Glutamatergic neuron (in vitro differentiated cells): Measurements from ENCODE around the gene OR8U1. TPM values are rescaled to one million over a fixed set of nuclear protein-coding genes. Genes with fewer than 3 reads are reported as not detected.

Source experiments
- DNase-seq: peaks from one replicate; pipeline ENCODE4 v3.0.0; 2022
- H3K27ac Mint-ChIP-seq: one replicate; pipeline ENCODE4 v1.8.0; 2020; ENCODE audit warnings: mild to moderate bottlenecking, mixed read lengths, inconsistent platforms; ENCODE audit not compliant: unreplicated experiment
- H3K27me3 Mint-ChIP-seq: one replicate; pipeline ENCODE4 v1.8.0; 2020; ENCODE audit warnings: mild to moderate bottlenecking, moderate library complexity, mixed read lengths, inconsistent platforms; ENCODE audit not compliant: unreplicated experiment
- H3K36me3 Mint-ChIP-seq: one replicate; pipeline ENCODE4 v1.8.0; 2020; ENCODE audit warnings: mild to moderate bottlenecking, mixed read lengths, inconsistent platforms; ENCODE audit not compliant: unreplicated experiment
- H3K4me1 Mint-ChIP-seq: one replicate; pipeline ENCODE4 v1.8.0; 2020; ENCODE audit warnings: mild to moderate bottlenecking, low read depth, mixed read lengths, inconsistent platforms; ENCODE audit not compliant: unreplicated experiment
- H3K4me3 Mint-ChIP-seq: one replicate; pipeline ENCODE4 v1.8.0; 2020; ENCODE audit warnings: mild to moderate bottlenecking, mixed read lengths, inconsistent platforms; ENCODE audit not compliant: unreplicated experiment
- H3K9me3 Mint-ChIP-seq: one replicate; pipeline ENCODE4 v1.8.0; 2020; ENCODE audit warnings: mild to moderate bottlenecking, moderate library complexity, mixed read lengths, inconsistent platforms; ENCODE audit not compliant: unreplicated experiment
- CTCF ChIP-seq: fragments of 200-600 bp; sonication (generic); IDR thresholded peaks from one replicate; pipeline ENCODE4 v1.5.0; 2021; ENCODE audit not compliant: partially characterized antibody, unreplicated experiment
- total RNA-seq: library from RNA; stranded (reverse); fragmentation: NEBNext Ultra II Directional; extraction: Animal tissue kit (Norgen Biotek cat#: 25700); gene quantifications from one replicate; pipeline ENCODE4 v1.2.1, GENCODE V29; 2021; ENCODE audit not compliant: unreplicated experiment

The OR8U1 gene
- total RNA-seq, 1 donor from 2014 or later = not detected

GRCh38 chr11:56404393-56404792 is 29.0 kb downstream of the OR8U1 start:
- TF ChIP-seq CTCF = no peak
- Mint-ChIP-seq H3K4me1 (no peaks in the 10 kb centered on the region), H3K9me3 (peaks cover 2% of the 10 kb centered on the region), H3K27me3 (no peaks in the 10 kb centered on the region), H3K4me3 (no peak overlapping the region), H3K36me3 (no peaks in the 10 kb centered on the region), H3K27ac (no peak overlapping the region)
- no peak for DNase-seq

DNA sequence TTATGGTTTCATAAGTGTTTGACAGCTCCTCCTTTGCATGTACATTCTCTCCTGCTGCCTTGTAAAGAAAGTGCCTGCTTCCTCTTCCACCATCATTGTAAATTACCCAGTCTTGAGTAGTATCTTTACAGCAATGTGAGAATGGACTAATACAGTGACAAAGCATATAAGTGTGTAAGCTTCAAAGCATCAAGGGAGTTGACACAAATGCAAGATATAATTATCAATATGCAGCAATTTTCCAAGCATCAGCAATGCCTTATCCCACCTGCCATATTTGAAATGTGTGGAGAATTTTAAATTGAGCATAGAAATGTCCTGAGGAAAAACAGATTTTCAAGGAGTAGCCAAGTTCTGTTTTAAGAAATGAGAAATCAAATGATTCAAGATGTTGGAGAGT is 35.4 kb downstream of the OR8U1 start:
- no peaks in the 10 kb centered on the region for H3K36me3 Mint-ChIP-seq
- peaks cover 3% of the 10 kb centered on the region for H3K4me1 Mint-ChIP-seq
- H3K27ac Mint-ChIP-seq = no peak overlapping the region
- DNase-seq = no peak
- no peak for TF ChIP-seq CTCF
- no peak overlapping the region for H3K4me3 Mint-ChIP-seq
- no peaks in the 10 kb centered on the region for H3K9me3 Mint-ChIP-seq
- no peaks in the 10 kb centered on the region for H3K27me3 Mint-ChIP-seq

- Mint-ChIP-seq H3K27me3 (no peaks in the 10 kb centered on the region), H3K4me3 (no peak within 1 kb of the TSS), H3K9me3 (no peaks in the 10 kb centered on the region), H3K36me3 (no peaks in the 10 kb centered on the region), H3K4me1 (peaks cover 3% of the 10 kb centered on the region), H3K27ac (no peak within 1 kb of the TSS)
- DNase-seq = no peak
- TF ChIP-seq CTCF = no peak
Observed at GRCh38 chr11:56412396-56412795, 37.0 kb downstream of the OR8U1 start, which contains the start of gene OR5AL1. Gene OR5AL1, plus strand, starts transcription at chr11:56412696.

Other genes starting within 250 kb of the OR8U1 start
- not detected for gene OR8J3, start 235.4 kb upstream of the OR8U1 start, total RNA-seq
- gene OR8K5, start 215.3 kb upstream of the OR8U1 start, total RNA-seq = not detected
- not detected for gene OR5J2, start 199.0 kb upstream of the OR8U1 start, total RNA-seq
- not detected for gene OR5T2, start 141.4 kb upstream of the OR8U1 start, total RNA-seq
- gene OR5T3, start 123.4 kb upstream of the OR8U1 start, total RNA-seq = not detected
- gene OR5T1, start 101.5 kb upstream of the OR8U1 start, total RNA-seq = not detected
- gene OR8H1, start 83.4 kb upstream of the OR8U1 start, total RNA-seq = not detected
- not detected for gene OR8K3, start 60.5 kb upstream of the OR8U1 start, total RNA-seq
- not detected for gene OR8K1, start 29.6 kb upstream of the OR8U1 start, total RNA-seq
- not detected for gene OR8J1, start 21.3 kb upstream of the OR8U1 start, total RNA-seq
- gene OR5AL1, start 37.1 kb downstream of the OR8U1 start, total RNA-seq = not detected
- gene OR5M3, start 97.7 kb downstream of the OR8U1 start, total RNA-seq = not detected
- not detected for gene OR5M8, start 115.7 kb downstream of the OR8U1 start, total RNA-seq
- not detected for gene OR5M11, start 167.6 kb downstream of the OR8U1 start, total RNA-seq
- not detected for gene OR5M10, start 202.1 kb downstream of the OR8U1 start, total RNA-seq
- gene OR5M1, start 239.2 kb downstream of the OR8U1 start, total RNA-seq = not detected